HepG2 (cell line): Measurements from ENCODE around the gene PLXNC1. TPM values are rescaled to one million over a fixed set of nuclear protein-coding genes. Genes with fewer than 3 reads are reported as not detected.
A peak's percentile ranks its signal among the peaks of the same experiment; 100 is the strongest.

Experiments
- ATAC-seq: fragments of 200-7000 bp; cut with Tn5 transposase; 3 replicates; pipeline ENCODE4 v1.9.1; 2020; ENCODE audit warnings: mild to moderate bottlenecking, moderate library complexity
- BruUV-seq: library from RNA; stranded (reverse); fragments of 400-500 nt; replicated peaks from 2 replicates; lab custom pipeline; 2021; lab: Mats Ljungman, UMichigan
- CTCF ChIA-PET: fragments of 300-600 bp; formaldehyde crosslinking; extraction: SDS; loops from one replicate; lab custom pipeline; 2021; ENCODE audit warnings: low total read pairs, inconsistent platforms, low intra/inter-chr PET ratio; lab: Yijun Ruan, JAX
- POLR2A ChIA-PET: fragments of 350-600 bp; sonication (Branson Sonifier 250); formaldehyde crosslinking; loops from one replicate; lab custom pipeline; 2020; ENCODE audit warnings: antibody characterized with exemption, inconsistent platforms; lab: Yijun Ruan, JAX
- DNase-seq: peaks from one replicate; pipeline ENCODE4 v3.0.0-alpha.2; 2015; ENCODE audit warnings: low spot score
- FAIRE-seq: peaks from 3 replicates; lab custom pipeline; 2011; peaks lifted over from hg19 to GRCh38; lab: Jason Lieb, UNC
- H2AFZ ChIP-seq: one replicate; pipeline ENCODE4 v1.6.1; 2011; ENCODE audit warnings: low read length, inconsistent platforms
- H3K27ac ChIP-seq: fragments of 300-600 bp; 3 replicates; pipeline ENCODE4 v1.8.0; 2011; ENCODE audit warnings: mixed run types, mild to moderate bottlenecking, mixed read lengths, low read length, inconsistent platforms; ENCODE audit not compliant: insufficient read depth; ENCODE audit errors: extremely low read length
- H3K27me3 ChIP-seq, 2 experiments: fragments of 200-600 bp in 1 of 2; 2 replicates in 1 of 2; 3 replicates in 1 of 2; pipeline versions ENCODE4 v1.6.0 to v1.8.0; 2011; ENCODE audit warnings: low read length in 2 of 2, mild to moderate bottlenecking in 2 of 2, moderate library complexity in 2 of 2, inconsistent platforms in 1 of 2; ENCODE audit not compliant: insufficient read depth in 2 of 2, control insufficient read depth in 1 of 2
- H3K36me3 ChIP-seq, 2 experiments: fragments of 200-600 bp in 1 of 2; replicated peaks in 1 of 2; 2 replicates in 1 of 2; 3 replicates in 1 of 2; pipeline versions ENCODE4 v1.5.1 to v1.8.0; 2011; ENCODE audit warnings: low read length in 2 of 2, inconsistent platforms in 1 of 2; ENCODE audit not compliant: insufficient read depth in 2 of 2, control insufficient read depth in 1 of 2
- H3K4me1 ChIP-seq: 2 replicates; pipeline ENCODE4 v1.5.1; 2012; ENCODE audit warnings: low read length, inconsistent platforms; ENCODE audit not compliant: insufficient read depth
- H3K4me2 ChIP-seq: 2 replicates; pipeline ENCODE4 v1.6.0; 2011; ENCODE audit warnings: low read depth, low read length, inconsistent platforms
- H3K4me3 ChIP-seq, 3 experiments: fragments of 200-600 bp in 1 of 3; sonication (generic), shearing (Covaris generic) in 1 of 3; replicated peaks in 1 of 3; 2 replicates each; pipeline ENCODE4 v1.5.1; 2011 to 2016; ENCODE audit warnings: low read length in 3 of 3, inconsistent platforms in 2 of 3, low read depth in 2 of 3, mild to moderate bottlenecking in 2 of 3, control low read depth in 1 of 3, mixed read lengths in 1 of 3; ENCODE audit not compliant: insufficient read depth in 1 of 3
- H3K79me2 ChIP-seq: one replicate; pipeline ENCODE4 v1.6.1; 2011; ENCODE audit warnings: low read length, inconsistent platforms; ENCODE audit not compliant: insufficient read depth
- H3K9ac ChIP-seq: 2 replicates; pipeline ENCODE4 v1.6.0; 2011; ENCODE audit warnings: mild to moderate bottlenecking, low read depth, low read length, inconsistent platforms; ENCODE audit not compliant: insufficient read depth
- H3K9me3 ChIP-seq: 2 replicates; pipeline ENCODE4 v1.5.1; 2012; ENCODE audit warnings: mild to moderate bottlenecking, low read length
- H4K20me1 ChIP-seq: 2 replicates; pipeline ENCODE4 v1.6.0; 2011; ENCODE audit warnings: inconsistent platforms, mild to moderate bottlenecking, low read length, moderate library complexity; ENCODE audit not compliant: insufficient read depth
- CENPBD1 ChIP-seq: sonication (generic); formaldehyde crosslinking; IDR thresholded peaks from 2 replicates; pipeline ENCODE4 v1.8.0; 2022; ENCODE audit warnings: missing genetic modification reagents, low read depth, mild to moderate bottlenecking, borderline replicate concordance
- CTCF ChIP-seq: sonication (generic); formaldehyde crosslinking; IDR thresholded peaks from 2 replicates; pipeline ENCODE4 v1.5.0; 2020; ENCODE audit warnings: mild to moderate bottlenecking, missing genetic modification reagents, moderate library complexity
- EEA1 ChIP-seq: sonication (generic); formaldehyde crosslinking; IDR thresholded peaks from 2 replicates; pipeline ENCODE4 v1.5.1; 2020; ENCODE audit warnings: mild to moderate bottlenecking, missing genetic modification reagents, borderline replicate concordance
- FOXM1 ChIP-seq: sonication (generic); formaldehyde crosslinking; IDR thresholded peaks from 2 replicates; pipeline ENCODE4 v1.5.0; 2020; ENCODE audit warnings: missing genetic modification reagents
- JDP2 ChIP-seq: sonication (generic); formaldehyde crosslinking; IDR thresholded peaks from 2 replicates; pipeline ENCODE4 v1.8.1; 2022; ENCODE audit warnings: missing genetic modification reagents, borderline replicate concordance
- NR2F1 ChIP-seq, 2 experiments: fragments of 450-650 bp in 1 of 2; formaldehyde crosslinking in 1 of 2; IDR thresholded peaks; 2 replicates each; pipeline versions ENCODE4 v1.5.0 to v1.6.1; 2016 to 2020; ENCODE audit warnings: mild to moderate bottlenecking in 1 of 2, missing compliant biosample characterization in 1 of 2, missing genetic modification reagents in 1 of 2, moderate library complexity in 1 of 2
- RAD21 ChIP-seq: fragments of 450-650 bp; formaldehyde crosslinking; IDR thresholded peaks from 2 replicates; pipeline ENCODE4 v1.5.0; 2020; ENCODE audit warnings: mild to moderate bottlenecking
- SMC3 ChIP-seq: IDR thresholded peaks from 2 replicates; pipeline ENCODE4 v1.6.1; 2011; ENCODE audit warnings: low read length, improper control_type of control experiment
- SP1 ChIP-seq, 2 experiments: fragments of 450-650 bp in 1 of 2; sonication (generic) in 1 of 2; formaldehyde crosslinking in 1 of 2; IDR thresholded peaks; 2 replicates each; pipeline versions ENCODE4 v1.4.0 to v1.6.1; 2016 to 2020; ENCODE audit warnings: missing genetic modification reagents in 1 of 2
- STAG1 ChIP-seq: sonication (generic); formaldehyde crosslinking; IDR thresholded peaks from 2 replicates; pipeline ENCODE4 v1.4.0; 2020; ENCODE audit warnings: missing genetic modification reagents
- ZNF354B ChIP-seq: sonication (generic); formaldehyde crosslinking; IDR thresholded peaks from 2 replicates; pipeline ENCODE4 v1.8.0; 2022; ENCODE audit warnings: mild to moderate bottlenecking, missing genetic modification reagents
- ZNF550 ChIP-seq: sonication (generic); formaldehyde crosslinking; IDR thresholded peaks from 2 replicates; pipeline ENCODE4 v1.4.0; 2020; ENCODE audit warnings: mild to moderate bottlenecking, missing genetic modification reagents, borderline replicate concordance
- ZNF569 ChIP-seq: sonication (generic); formaldehyde crosslinking; IDR thresholded peaks from 2 replicates; pipeline ENCODE4 v1.5.0; 2020; ENCODE audit warnings: mild to moderate bottlenecking, missing genetic modification reagents, moderate library complexity, borderline replicate concordance
- ZNF609 ChIP-seq: sonication (generic); formaldehyde crosslinking; IDR thresholded peaks from 2 replicates; pipeline ENCODE4 v1.4.0; 2020; ENCODE audit warnings: mild to moderate bottlenecking, missing genetic modification reagents, borderline replicate concordance
- WGBS: methylation state at CpG from one replicate; pipeline ENCODE4 v1.1.6; 2017; ENCODE audit warnings: low lambda C conversion rate; 5-methylcytosine and 5-hydroxymethylcytosine counted together
- in situ Hi-C: cut with HindIII; loops from 2 replicates; pipeline ENCODE4 v1.10.0; 2017; ENCODE audit warnings: low pct_unique_long_range_greater_than_20kb; ENCODE audit not compliant: extremely low pct_ligation_motif_present
- intact Hi-C: fragments of 100-400 bp; cut with micrococcal nuclease; formaldehyde crosslinking; loops from one replicate; pipeline ENCODE4 v1.10.0; 2022; ENCODE audit not compliant: unreplicated experiment
- polyA plus RNA-seq, 8 experiments: library from polyadenylated mRNA; depleted of rRNA in 3 of 8; stranded (reverse) in 7 of 8; unstranded in 1 of 8; fragments of >200 nt; fragmentation: Illumina TruSeq in 4 of 8; extraction: Trizol in 4 of 8; gene quantifications; 2 replicates each; pipeline versions ENCODE4 v1.2.1 to v1.2.3, GENCODE V29; 2011 to 2016; ENCODE audit warnings: low read depth in 4 of 8, missing spikeins in 1 of 8, mixed read lengths in 1 of 8; ENCODE audit not compliant: insufficient read depth in 1 of 8
- total RNA-seq, 5 experiments: library from RNA; depleted of rRNA; stranded (reverse); fragments of >200 nt; fragmentation: Illumina TruSeq; extraction: Trizol; gene quantifications; 2 replicates each; pipeline ENCODE4 v1.2.3, GENCODE V29; 2016; ENCODE audit warnings: low read depth in 1 of 5

The PLXNC1 gene
- total and polyA plus RNA-seq, 2 of the 13 experiments (the other 11 are each of a cell fraction or from before 2014, with no cell fraction given), result 6.6 to 11.2 TPM

- Histone ChIP-seq H3K36me3 (no peaks in the 10 kb centered on the region), H3K27me3 (peaks cover 0 to under 1% of the 10 kb centered on the region in 2 experiments; a peak in 2 of 5 replicates), H2AFZ (no peak overlapping the region), H3K27ac (no peak overlapping the region), H3K9ac (no peak overlapping the region), H3K9me3 (no peaks in the 10 kb centered on the region), H3K4me1 (peaks cover 6% of the 10 kb centered on the region; the same call in 1 of the 2 replicates), H3K4me2 (no peak overlapping the region), H3K4me3 (no peak overlapping the region), H4K20me1 (no peaks in the 10 kb centered on the region), H3K79me2 (no peaks in the 10 kb centered on the region)
- ATAC-seq (peak; percentile 72), FAIRE-seq (peak; percentile 59), DNase-seq (peak; percentile 47)
- intact Hi-C loops (loop anchor here (1.0 kb wide), 2 partner anchors 300 to 399 kb away; no protein-coding TSS in a partner anchor), in situ Hi-C loops (loop anchor here (25.0 kb wide), 1 partner anchor 628 kb away; no protein-coding TSS in a partner anchor)
- BruUV-seq, result no TSS peak
- WGBS, result 24% methylated on average over 6 of the region's 6 CpGs
- ChIA-PET POLR2A (no interaction called here), CTCF (interaction anchor here (0.6 to 1.9 kb wide), 4 partner anchors 61 to 398 kb away, joined by 3 to 22 read pairs (median 4); no protein-coding TSS in a partner anchor)
- TF ChIP-seq RAD21 (CRISPR knock-in tag), result peak; percentile 47; the same call in 1 of the 2 replicates
- TF ChIP-seq ZNF609 (CRISPR knock-in tag), result no peak
- TF ChIP-seq EEA1, result no peak
- TF ChIP-seq SP1 (IDR thresholded peaks at IDR 0.05), result no peak
- TF ChIP-seq SP1 (CRISPR knock-in tag; IDR thresholded peaks at IDR 0.05), result no peak
- no peak for TF ChIP-seq ZNF354B (CRISPR knock-in tag)
- TF ChIP-seq FOXM1 (CRISPR knock-in tag), result no peak
- TF ChIP-seq ZNF550, result no peak
- TF ChIP-seq NR2F1 (CRISPR knock-in tag; IDR thresholded peaks at IDR 0.05), result no peak
- TF ChIP-seq JDP2, result no peak
- no peak for TF ChIP-seq CENPBD1 (CRISPR knock-in tag)
- peak; percentile 64 for TF ChIP-seq CTCF
- no peak for TF ChIP-seq ZNF569 (CRISPR knock-in tag)
- peak; percentile 68 for TF ChIP-seq SMC3
- TF ChIP-seq STAG1 (CRISPR knock-in tag), result peak; percentile 78
Observed at GRCh38 chr12:94133964-94134795, 14.2 kb upstream of the PLXNC1 start.
